ENCODE results near the gene RHOBTB3. TPM values are rescaled to one million over a fixed set of nuclear protein-coding genes. Genes with fewer than 3 reads are reported as not detected.

RHOBTB3 gene
- total and polyA plus RNA-seq, 11 donors: 24.3 to 116 (median 82.1) TPM

GRCh38 chr5:95786821-95787418 lies 55.8 kb downstream of the RHOBTB3 start:
- ATAC-seq (no peak), DNase-seq (no peak)
- TF ChIP-seq CTCF (IDR thresholded peaks at IDR 0.05): no peak
- TF ChIP-seq POLR2A (IDR thresholded peaks at IDR 0.05): no peak
- 61 to 81% (median 79%) methylated on average over 3 of the region's 3 CpGs for WGBS, 4 donors
- H3K9me3 ChIP-seq: no peaks in the 10 kb centered on the region
- no peaks in the 10 kb centered on the region for H3K27me3 ChIP-seq
- intact Hi-C loops (cut with DNase I): loop anchor here in 4 of 10 donors (10.0 kb wide), 2 partner anchors 122 to 548 kb away; no protein-coding TSS in a partner anchor
- H3K4me3 ChIP-seq: no peak overlapping the region
- H3K27ac ChIP-seq: peak overlapping the region in 2 of 12 donors; percentile 1 to 28
- peaks cover 0 to 68% (median 38%) of the 10 kb centered on the region in 9 donors for H3K36me3 ChIP-seq
- H3K4me1 ChIP-seq: peaks cover 0 to 28% (median 10%) of the 10 kb centered on the region in 12 donors

GRCh38 chr5:95788493-95788892 lies 57.4 kb downstream of the RHOBTB3 start:
- WGBS, 4 donors: 91 to 94% (median 92%) methylated on average over 8 of the region's 8 CpGs
- Histone ChIP-seq H3K27me3 (no peaks in the 10 kb centered on the region), H3K27ac (no peak overlapping the region), H3K4me1 (peaks cover 0 to 28% (median 10%) of the 10 kb centered on the region in 12 donors), H3K9me3 (no peaks in the 10 kb centered on the region), H3K36me3 (peaks cover 0 to 82% (median 51%) of the 10 kb centered on the region in 9 donors), H3K4me3 (no peak overlapping the region)
- intact Hi-C loops (cut with DNase I): loop anchor here in 5 of 10 donors (2.0 to 10.0 kb wide), 3 partner anchors 54 to 546 kb away; no protein-coding TSS in a partner anchor
- no peak for DNase-seq
- no peak for ATAC-seq
- TF ChIP-seq POLR2A (IDR thresholded peaks at IDR 0.05): no peak
- no peak for TF ChIP-seq CTCF (IDR thresholded peaks at IDR 0.05)

- Histone ChIP-seq H3K9me3 (no peaks in the 10 kb centered on the region), H3K36me3 (peaks cover 0 to 89% (median 55%) of the 10 kb centered on the region in 9 donors), H3K27me3 (no peaks in the 10 kb centered on the region), H3K4me3 (no peak overlapping the region), H3K4me1 (peaks cover 0 to 7% (median under 1%) of the 10 kb centered on the region in 12 donors), H3K27ac (no peak overlapping the region)
- ATAC-seq (no peak), DNase-seq (no peak)
- 72 to 86% (median 83%) methylated on average over 6 of the region's 6 CpGs for WGBS, 4 donors
- no peak for TF ChIP-seq POLR2A (IDR thresholded peaks at IDR 0.05)
- no peak for TF ChIP-seq CTCF (IDR thresholded peaks at IDR 0.05)
- intact Hi-C loops (cut with DNase I): no loop called here
Observed at GRCh38 chr5:95791751-95792150, 60.6 kb downstream of the RHOBTB3 start.

GRCh38 chr5:95794070-95794516 lies 63.0 kb downstream of the RHOBTB3 start:
- H3K27ac ChIP-seq: no peak overlapping the region
- H3K36me3 ChIP-seq: peaks cover 0 to 78% (median 44%) of the 10 kb centered on the region in 9 donors
- no peak for ATAC-seq
- no peaks in the 10 kb centered on the region for H3K27me3 ChIP-seq
- no peaks in the 10 kb centered on the region for H3K4me1 ChIP-seq
- WGBS, 4 donors: 46 to 59% (median 54%) methylated on average over 3 of the region's 3 CpGs
- H3K9me3 ChIP-seq: no peaks in the 10 kb centered on the region
- intact Hi-C loops (cut with DNase I): no loop called here
- no peak for DNase-seq
- TF ChIP-seq CTCF (IDR thresholded peaks at IDR 0.05): no peak
- TF ChIP-seq POLR2A (IDR thresholded peaks at IDR 0.05): no peak
- no peak overlapping the region for H3K4me3 ChIP-seq
